DND-41 (cell line): ENCODE measurements around the gene POMT2.

ENCODE experiments used
- ATAC-seq: fragments of 200-7000 bp; cut with Tn5 transposase; 3 replicates; pipeline ENCODE4 v1.9.1; 2021; ENCODE audit warnings: low read depth; ENCODE audit not compliant: insufficient read depth
- DNase-seq: peaks from one replicate; pipeline ENCODE4 v3.0.0-alpha.2; 2020
- H2AFZ ChIP-seq: 2 replicates; pipeline ENCODE4 v1.6.0; 2012; ENCODE audit warnings: low read depth, low read length
- H3K27ac ChIP-seq: 2 replicates; pipeline ENCODE4 v1.5.1; 2012; ENCODE audit warnings: low read length, inconsistent platforms
- H3K27me3 ChIP-seq: fragments of 200-600 bp; sonication (generic); 2 replicates; pipeline ENCODE4 v1.6.0; 2012; ENCODE audit warnings: low read length, mild to moderate bottlenecking, inconsistent platforms; ENCODE audit not compliant: insufficient read depth, poor library complexity
- H3K36me3 ChIP-seq: 2 replicates; pipeline ENCODE4 v1.5.1; 2012; ENCODE audit warnings: low read length, inconsistent platforms; ENCODE audit not compliant: insufficient read depth
- H3K4me1 ChIP-seq: 2 replicates; pipeline ENCODE4 v1.5.1; 2012; ENCODE audit warnings: mild to moderate bottlenecking, low read length; ENCODE audit not compliant: insufficient read depth
- H3K4me2 ChIP-seq: 2 replicates; pipeline ENCODE4 v1.6.0; 2012; ENCODE audit warnings: mild to moderate bottlenecking, moderate library complexity, low read length, inconsistent platforms; ENCODE audit not compliant: insufficient read depth
- H3K4me3 ChIP-seq, 2 experiments: fragments of 200-600 bp in 1 of 2; shearing (Covaris generic) in 1 of 2; 2 replicates each; pipeline ENCODE4 v1.5.1; 2012 to 2016; ENCODE audit warnings: inconsistent platforms in 2 of 2, low read length in 2 of 2, mild to moderate bottlenecking in 2 of 2, low read depth in 1 of 2, moderate library complexity in 1 of 2
- H3K79me2 ChIP-seq: 2 replicates; pipeline ENCODE4 v1.6.0; 2012; ENCODE audit warnings: low read length, inconsistent platforms; ENCODE audit not compliant: insufficient read depth
- H3K9ac ChIP-seq: 2 replicates; pipeline ENCODE4 v1.6.0; 2012; ENCODE audit warnings: low read depth, mild to moderate bottlenecking, inconsistent platforms, low read length, moderate library complexity
- H3K9me3 ChIP-seq: 2 replicates; pipeline ENCODE4 v1.5.1; 2012; ENCODE audit warnings: low read length, moderate library complexity, mild to moderate bottlenecking, inconsistent platforms; ENCODE audit not compliant: insufficient read depth, severe bottlenecking
- H4K20me1 ChIP-seq: 2 replicates; pipeline ENCODE4 v1.6.0; 2012; ENCODE audit warnings: low read length; ENCODE audit not compliant: insufficient read depth
- CTCF ChIP-seq: IDR thresholded peaks from 2 replicates; pipeline ENCODE4 v1.5.1; 2012; ENCODE audit warnings: borderline replicate concordance, low read length, moderate library complexity, mild to moderate bottlenecking; ENCODE audit not compliant: poor library complexity, severe bottlenecking; ENCODE audit errors: extremely low read depth
- EZH2 ChIP-seq: IDR thresholded peaks from 3 replicates; pipeline ENCODE4 v1.6.1; 2012; ENCODE audit warnings: borderline replicate concordance, low read depth, mild to moderate bottlenecking, moderate library complexity, low read length, inconsistent platforms; ENCODE audit not compliant: severe bottlenecking

The POMT2 gene

GRCh38 chr14:77279719-77280118 is 41.0 kb downstream of the POMT2 start:
- Histone ChIP-seq H3K4me2 (no peak overlapping the region), H4K20me1 (no peaks in the 10 kb centered on the region), H3K27ac (no peak overlapping the region), H3K9ac (no peak overlapping the region), H3K4me3 (no peak overlapping the region), H3K27me3 (no peaks in the 10 kb centered on the region), H3K79me2 (no peaks in the 10 kb centered on the region), H2AFZ (no peak overlapping the region), H3K4me1 (no peaks in the 10 kb centered on the region), H3K36me3 (peaks cover 41% of the 10 kb centered on the region), H3K9me3 (no peaks in the 10 kb centered on the region)
- TF ChIP-seq CTCF (no peak), EZH2 (no peak)
- ATAC-seq (no peak), DNase-seq (no peak)

GRCh38 chr14:77278461-77279230 is 42.0 kb downstream of the POMT2 start:
- no peaks in the 10 kb centered on the region for H3K27me3 ChIP-seq
- H4K20me1 ChIP-seq = no peaks in the 10 kb centered on the region
- H3K79me2 ChIP-seq = no peaks in the 10 kb centered on the region
- TF ChIP-seq CTCF (peak; percentile 17), EZH2 (no peak)
- H3K36me3 ChIP-seq = peaks cover 31% of the 10 kb centered on the region
- no peak overlapping the region for H3K4me2 ChIP-seq
- H3K4me3 ChIP-seq = no peak overlapping the region
- DNase-seq (no peak), ATAC-seq (no peak)
- H3K27ac ChIP-seq = no peak overlapping the region
- H2AFZ ChIP-seq = no peak overlapping the region
- H3K9me3 ChIP-seq = no peaks in the 10 kb centered on the region
- H3K4me1 ChIP-seq = no peaks in the 10 kb centered on the region
- no peak overlapping the region for H3K9ac ChIP-seq

- Histone ChIP-seq H2AFZ (no peak overlapping the region), H3K9ac (no peak overlapping the region), H3K4me2 (no peak overlapping the region), H3K27me3 (no peaks in the 10 kb centered on the region), H3K27ac (no peak overlapping the region), H3K4me1 (no peaks in the 10 kb centered on the region), H3K4me3 (no peak overlapping the region), H3K9me3 (no peaks in the 10 kb centered on the region), H3K36me3 (peaks cover 25% of the 10 kb centered on the region), H3K79me2 (no peaks in the 10 kb centered on the region), H4K20me1 (no peaks in the 10 kb centered on the region)
- no peak for TF ChIP-seq EZH2
- no peak for TF ChIP-seq CTCF
- ATAC-seq (no peak), DNase-seq (no peak)
Observed at GRCh38 chr14:77276959-77277358, 43.7 kb downstream of the POMT2 start.

- ATAC-seq (no peak), DNase-seq (no peak)
- Histone ChIP-seq H3K79me2 (no peaks in the 10 kb centered on the region), H2AFZ (no peak overlapping the region), H3K4me1 (no peaks in the 10 kb centered on the region), H4K20me1 (no peaks in the 10 kb centered on the region), H3K4me3 (no peak overlapping the region), H3K4me2 (no peak overlapping the region), H3K9ac (no peak overlapping the region), H3K9me3 (no peaks in the 10 kb centered on the region), H3K27ac (no peak overlapping the region), H3K36me3 (peaks cover 25% of the 10 kb centered on the region), H3K27me3 (no peaks in the 10 kb centered on the region)
- TF ChIP-seq CTCF (no peak), EZH2 (no peak)
Observed at GRCh38 chr14:77276295-77276935, 44.3 kb downstream of the POMT2 start.
